SW480 (cell line): ENCODE results near the gene S100PBP.

Source experiments
- DNase-seq: peaks from one replicate; pipeline ENCODE4 v3.0.0-alpha.2; 2016; ENCODE audit warnings: low spot score

S100PBP gene

GRCh38 chr1:32817159-32817814 lies at the start of gene S100PBP, which contains the start of gene YARS1:
TSS of gene S100PBP (plus strand) at chr1:32817653. CDS start at chr1:32826100, 8,447 bp downstream.
TSS of gene YARS1 (minus strand) at chr1:32817358. CDS start at chr1:32817244, 114 bp downstream.
- DNase-seq, result peak; percentile 97

DNA sequence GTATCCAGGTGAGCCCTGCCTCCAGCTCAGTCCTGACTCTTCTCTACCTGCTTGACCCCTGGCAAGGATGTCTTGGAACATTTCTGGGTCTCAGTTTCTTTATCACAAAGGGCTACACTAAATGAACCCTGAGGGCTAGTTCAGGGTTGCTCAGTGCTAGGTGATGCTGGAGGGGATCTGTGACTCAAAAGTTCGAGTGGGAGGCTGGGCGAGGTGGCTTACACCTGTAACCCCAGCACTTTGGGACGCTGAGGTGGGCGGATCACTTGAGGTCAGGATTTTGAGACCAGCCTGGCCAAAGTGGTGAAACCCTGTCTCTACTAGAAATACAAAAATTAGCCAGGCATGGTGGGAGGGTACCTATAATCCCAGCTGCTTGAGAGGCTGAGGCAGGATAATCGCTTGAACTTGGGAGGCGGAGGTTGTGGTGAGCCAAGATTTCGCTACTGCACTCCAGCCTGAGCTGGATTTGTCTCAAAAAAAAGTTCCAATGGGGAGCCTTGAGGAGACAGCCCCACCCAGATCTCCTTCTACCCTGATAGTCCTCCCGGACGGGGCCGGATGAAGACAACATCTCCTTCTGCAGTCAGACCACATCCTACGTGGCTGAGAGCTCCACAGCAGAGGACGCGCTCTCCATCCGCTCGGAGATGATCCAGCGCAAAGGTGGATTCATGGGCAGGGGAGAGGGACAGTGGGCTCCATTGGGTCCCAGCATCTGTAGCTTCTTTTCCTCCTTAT lies 49.2 kb upstream of the S100PBP start:
- no peak for DNase-seq

GRCh38 chr1:32769524-32770220 lies 47.8 kb upstream of the S100PBP start:
- peak; percentile 42 for DNase-seq

DNA sequence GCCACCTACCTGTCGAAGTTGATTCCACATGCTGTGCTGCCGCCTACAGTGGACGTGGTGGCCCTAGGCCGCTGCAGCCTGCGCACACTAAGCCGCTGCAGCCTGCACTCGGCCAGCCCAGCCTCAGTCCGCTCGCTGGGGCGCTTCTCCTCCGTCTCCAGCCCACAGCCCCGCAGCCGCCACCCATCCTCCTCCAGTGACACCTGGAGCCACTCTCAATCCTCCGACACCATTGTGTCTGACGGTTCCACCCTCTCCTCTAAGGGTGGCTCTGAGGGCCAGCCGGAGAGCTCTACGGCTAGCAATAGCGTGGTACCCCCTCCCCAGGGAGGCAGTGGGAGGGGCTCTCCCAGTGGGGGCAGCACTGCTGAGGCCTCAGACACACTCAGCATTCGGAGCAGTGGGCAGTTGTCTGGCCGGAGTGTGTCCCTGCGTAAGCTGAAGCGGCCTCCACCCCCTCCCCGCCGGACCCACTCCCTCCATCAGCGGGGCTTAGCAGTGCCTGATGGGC lies 47.2 kb upstream of the S100PBP start:
- DNase-seq, result no peak

DNA sequence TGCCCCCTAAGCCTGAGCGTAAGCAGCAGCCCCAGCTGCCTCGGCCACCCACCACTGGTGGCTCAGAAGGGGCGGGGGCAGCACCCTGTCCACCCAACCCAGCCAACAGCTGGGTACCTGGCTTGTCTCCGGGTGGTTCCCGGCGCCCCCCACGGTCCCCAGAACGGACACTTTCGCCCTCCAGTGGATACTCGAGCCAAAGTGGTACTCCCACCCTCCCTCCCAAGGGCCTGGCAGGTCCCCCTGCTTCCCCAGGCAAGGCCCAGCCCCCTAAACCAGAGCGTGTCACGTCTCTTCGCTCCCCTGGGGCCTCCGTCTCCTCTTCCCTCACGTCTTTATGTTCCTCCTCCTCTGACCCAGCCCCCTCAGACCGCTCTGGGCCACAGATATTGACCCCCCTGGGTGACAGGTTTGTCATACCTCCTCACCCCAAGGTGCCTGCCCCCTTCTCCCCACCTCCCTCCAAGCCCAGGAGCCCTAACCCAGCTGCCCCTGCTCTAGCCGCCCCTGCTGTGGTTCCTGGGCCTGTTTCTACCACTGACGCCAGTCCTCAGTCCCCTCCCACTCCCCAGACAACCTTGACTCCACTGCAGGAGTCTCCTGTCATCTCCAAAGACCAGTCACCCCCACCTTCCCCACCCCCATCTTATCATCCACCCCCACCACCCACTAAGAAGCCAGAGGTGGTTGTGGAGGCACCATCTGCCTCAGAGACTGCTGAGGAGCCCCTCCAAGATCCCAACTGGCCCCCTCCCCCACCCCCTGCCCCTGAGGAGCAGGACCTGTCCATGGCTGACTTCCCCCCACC lies 46.5 kb upstream of the S100PBP start:
- DNase-seq, result no peak

DNA sequence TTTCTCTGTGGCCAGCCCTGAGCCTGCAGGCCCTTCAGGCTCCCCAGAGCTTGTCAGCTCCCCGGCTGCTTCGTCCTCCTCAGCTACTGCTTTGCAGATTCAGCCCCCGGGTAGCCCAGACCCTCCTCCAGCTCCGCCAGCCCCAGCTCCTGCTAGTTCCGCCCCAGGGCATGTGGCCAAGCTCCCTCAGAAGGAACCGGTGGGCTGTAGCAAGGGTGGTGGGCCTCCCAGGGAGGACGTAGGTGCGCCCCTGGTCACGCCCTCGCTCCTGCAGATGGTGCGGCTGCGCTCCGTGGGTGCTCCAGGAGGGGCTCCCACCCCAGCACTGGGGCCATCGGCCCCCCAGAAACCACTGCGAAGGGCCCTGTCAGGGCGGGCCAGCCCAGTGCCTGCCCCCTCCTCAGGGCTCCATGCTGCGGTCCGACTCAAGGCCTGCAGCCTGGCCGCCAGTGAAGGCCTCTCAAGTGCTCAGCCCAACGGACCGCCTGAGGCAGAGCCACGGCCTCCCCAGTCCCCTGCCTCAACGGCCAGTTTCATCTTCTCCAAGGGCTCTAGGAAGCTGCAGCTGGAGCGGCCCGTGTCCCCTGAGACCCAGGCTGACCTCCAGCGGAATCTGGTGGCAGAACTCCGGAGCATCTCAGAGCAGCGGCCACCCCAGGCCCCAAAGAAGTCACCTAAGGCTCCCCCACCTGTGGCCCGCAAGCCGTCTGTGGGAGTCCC lies 45.7 kb upstream of the S100PBP start:
- DNase-seq, result no peak

DNA sequence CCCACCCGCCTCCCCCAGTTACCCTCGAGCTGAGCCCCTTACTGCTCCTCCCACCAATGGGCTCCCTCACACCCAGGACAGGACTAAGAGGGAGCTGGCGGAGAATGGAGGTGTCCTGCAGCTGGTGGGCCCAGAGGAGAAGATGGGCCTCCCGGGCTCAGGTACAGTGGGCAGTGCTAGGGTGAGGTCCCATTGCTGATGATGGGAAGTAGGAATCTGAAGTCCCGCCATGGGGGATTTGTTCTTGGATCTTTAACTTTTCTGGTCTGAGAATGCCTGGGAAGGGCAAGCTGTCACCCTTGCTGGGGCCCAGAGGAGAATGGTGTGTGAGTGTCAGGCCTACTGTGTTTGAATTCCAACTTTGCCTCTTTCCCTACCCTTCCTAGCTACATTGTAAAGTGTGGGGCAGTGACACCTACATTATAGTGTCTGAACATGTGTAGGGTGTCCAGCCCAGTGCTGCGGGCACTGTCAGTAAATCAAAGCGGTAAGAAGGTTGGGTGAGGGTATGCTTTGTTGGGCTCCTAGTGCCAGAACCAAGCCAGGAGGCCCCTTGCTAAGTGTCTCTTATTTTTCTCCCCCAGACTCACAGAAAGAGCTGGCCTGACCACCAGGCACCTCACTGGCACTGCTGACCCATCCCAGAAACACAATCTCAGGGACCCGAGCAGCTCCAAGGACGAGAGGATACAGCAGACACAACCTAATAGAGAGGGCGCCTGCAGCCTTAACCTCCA lies 45.0 kb upstream of the S100PBP start:
- DNase-seq, result no peak

DNA sequence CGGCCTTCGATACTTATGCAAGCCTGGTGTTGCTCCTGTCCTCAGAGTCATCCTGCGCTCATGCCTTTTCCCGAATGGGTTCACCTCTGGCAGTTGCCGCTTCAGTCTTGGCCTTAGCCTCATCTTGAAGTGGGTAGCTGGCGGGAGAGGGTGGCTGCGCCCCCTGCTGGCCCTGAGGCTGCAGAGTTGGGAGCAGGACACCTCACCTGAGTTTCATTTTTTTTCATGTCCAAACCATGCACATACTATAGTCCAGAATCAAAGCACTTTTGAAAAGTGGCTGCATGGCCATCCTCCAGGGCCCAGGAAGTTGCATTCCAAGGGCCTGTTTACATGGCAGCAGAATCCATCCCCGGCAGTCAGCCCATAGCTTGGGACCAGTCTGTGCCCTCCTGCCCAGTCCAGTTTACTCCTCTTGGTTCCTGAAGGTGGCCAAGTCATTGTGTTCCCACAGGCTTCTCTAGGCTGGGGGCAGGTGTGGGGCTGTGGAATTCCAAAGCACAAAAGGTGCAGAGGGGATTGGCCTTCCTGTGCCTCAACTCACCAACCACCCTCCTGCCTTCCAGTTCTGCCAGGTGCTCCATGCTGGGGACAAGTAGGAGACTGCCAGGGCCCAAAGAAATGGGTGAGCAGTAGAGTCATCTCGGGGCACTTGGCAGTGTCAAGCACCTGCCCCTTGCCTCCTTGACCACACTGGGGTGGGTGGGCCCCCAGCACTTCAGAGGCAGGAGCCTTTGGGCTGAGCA lies 44.3 kb upstream of the S100PBP start:
- DNase-seq, result peak; percentile 74

DNA sequence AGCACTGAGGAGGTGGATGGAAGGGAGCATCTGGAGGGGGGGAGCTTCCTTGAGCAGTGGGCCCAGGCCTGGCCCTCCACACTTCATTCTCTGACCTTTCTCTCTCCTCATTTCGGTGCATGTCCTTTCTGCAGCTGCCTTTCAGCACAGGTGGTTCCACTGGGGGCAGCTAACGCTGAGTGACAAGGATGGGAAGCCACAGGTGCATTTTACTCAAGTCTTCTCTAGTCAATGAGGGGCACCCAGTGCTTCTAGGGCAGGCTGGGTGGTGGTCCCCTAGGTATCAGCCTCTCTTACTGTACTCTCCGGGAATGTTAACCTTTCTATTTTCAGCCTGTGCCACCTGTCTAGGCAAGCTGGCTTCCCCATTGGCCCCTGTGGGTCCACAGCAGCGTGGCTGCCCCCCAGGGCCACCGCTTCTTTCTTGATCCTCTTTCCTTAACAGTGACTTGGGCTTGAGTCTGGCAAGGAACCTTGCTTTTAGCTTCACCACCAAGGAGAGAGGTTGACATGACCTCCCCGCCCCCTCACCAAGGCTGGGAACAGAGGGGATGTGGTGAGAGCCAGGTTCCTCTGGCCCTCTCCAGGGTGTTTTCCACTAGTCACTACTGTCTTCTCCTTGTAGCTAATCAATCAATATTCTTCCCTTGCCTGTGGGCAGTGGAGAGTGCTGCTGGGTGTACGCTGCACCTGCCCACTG lies 43.5 kb upstream of the S100PBP start:
- no peak for DNase-seq

- DNase-seq, result no peak
Observed at GRCh38 chr1:32774464-32774808, 43.0 kb upstream of the S100PBP start.

- DNase-seq, result no peak
Observed at GRCh38 chr1:32774950-32775634, 42.4 kb upstream of the S100PBP start.

GRCh38 chr1:32775640-32776337 lies 41.7 kb upstream of the S100PBP start:
- no peak for DNase-seq

DNA sequence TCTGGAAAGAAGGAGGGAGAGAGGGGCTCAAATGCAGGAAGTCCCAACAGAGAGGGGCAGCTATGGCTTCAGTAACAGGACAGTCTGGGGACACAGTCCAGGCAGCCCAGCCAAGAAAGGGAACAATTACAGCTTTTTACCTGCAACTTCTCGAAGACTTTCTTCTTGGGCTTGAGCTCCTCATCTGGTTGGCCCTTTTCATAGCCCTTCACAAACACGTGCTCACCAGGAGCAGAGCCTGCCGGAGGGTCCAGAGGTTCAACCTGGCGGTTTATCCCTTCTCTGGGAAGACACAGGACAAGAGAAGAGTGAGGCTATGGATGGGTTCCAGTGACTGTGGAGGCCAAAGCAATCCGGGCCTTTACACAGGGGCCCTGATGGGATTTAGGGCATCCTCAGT lies 38.2 kb upstream of the S100PBP start:
- DNase-seq, result no peak

DNA sequence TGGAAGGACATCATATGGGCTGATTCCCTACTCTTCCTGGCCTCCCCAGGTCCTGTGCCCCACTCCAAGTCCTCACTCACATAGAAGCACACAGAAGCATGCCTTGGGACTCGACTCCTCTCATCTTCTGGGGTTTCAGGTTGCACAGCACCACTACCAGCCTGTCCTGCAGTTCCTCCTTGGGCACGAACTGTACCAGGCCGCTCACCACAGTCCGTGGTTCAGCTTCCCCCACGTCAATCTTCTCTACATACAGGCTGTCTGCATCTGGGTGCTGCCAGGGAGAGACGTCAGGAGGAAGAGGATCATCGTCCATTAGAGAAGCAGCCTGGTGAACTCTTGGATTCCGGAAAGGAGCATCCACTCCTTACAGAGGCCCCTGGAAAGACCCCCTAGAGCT lies 37.4 kb upstream of the S100PBP start:
- DNase-seq, result no peak

- no peak for DNase-seq
Observed at GRCh38 chr1:32780628-32781234, 36.7 kb upstream of the S100PBP start.

GRCh38 chr1:32782086-32782485 lies 35.4 kb upstream of the S100PBP start:
- no peak for DNase-seq

GRCh38 chr1:32783851-32784250 lies 33.6 kb upstream of the S100PBP start:
- no peak for DNase-seq

DNA sequence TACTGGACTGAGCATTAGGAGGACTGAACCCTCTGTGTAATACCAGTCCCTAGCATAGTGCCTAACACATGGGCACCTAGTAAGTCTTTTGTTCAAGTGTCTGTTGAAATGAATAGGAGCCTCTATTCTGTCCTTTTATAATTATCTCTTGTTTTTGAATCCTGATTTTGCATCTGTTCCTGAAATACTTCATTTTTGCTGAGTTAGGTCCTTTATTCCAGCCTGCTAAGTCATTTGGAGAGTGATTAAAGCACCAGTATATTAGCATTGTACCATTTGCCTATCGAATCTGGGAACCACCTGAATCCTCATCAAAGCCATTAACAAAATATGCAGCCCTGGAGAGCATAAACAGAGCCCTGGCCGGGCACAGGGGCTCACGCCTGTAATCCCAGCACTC lies 32.6 kb upstream of the S100PBP start:
- no peak for DNase-seq
